ENCODE data around the gene PTPRJ. TPM values are rescaled to one million over a fixed set of nuclear protein-coding genes. Genes with fewer than 3 reads are reported as not detected.

The PTPRJ gene
- total and polyA plus RNA-seq, 2 donors (not counting 1 experiment from before 2014, with no cell fraction given): 5.3 to 5.8 TPM

- Histone ChIP-seq H3K4me3 (replicated peaks in 1 of 4; ENCODE audit: control extremely low read depth in 1 of 4, insufficient read depth in 1 of 4, low read depth in 3 of 4, low read length in 4 of 4) (no peak overlapping the region), H3K4me2 (ENCODE audit: extremely low read depth, insufficient read depth, low read length) (no peak overlapping the region), H3K79me2 (ENCODE audit: control insufficient read depth, insufficient read depth, low read length) (peaks cover 10% of the 10 kb centered on the region), H3K9ac (ENCODE audit: insufficient read depth, low read length) (no peak overlapping the region), H4K20me1 (ENCODE audit: control insufficient read depth, extremely low read depth, insufficient read depth, low read length) (no peaks in the 10 kb centered on the region), H3K36me3 (ENCODE audit: control insufficient read depth, insufficient read depth, low read length) (no peaks in the 10 kb centered on the region), H2AFZ (ENCODE audit: low read length) (no peak overlapping the region), H3K27me3 (ENCODE audit: control insufficient read depth, insufficient read depth, low read length) (no peaks in the 10 kb centered on the region), H3K27ac (ENCODE audit: insufficient read depth, low read length) (no peak overlapping the region), H3K4me1 (ENCODE audit: control insufficient read depth, extremely low read depth, insufficient read depth, low read length) (peaks cover 11% of the 10 kb centered on the region), H3K9me3 (ENCODE audit: control insufficient read depth, insufficient read depth, low read depth, low read length) (no peaks in the 10 kb centered on the region)
- no peak for TF ChIP-seq EZH2 (IDR thresholded peaks at IDR 0.05; ENCODE audit: low read length, missing control alignments)
- TF ChIP-seq CTCF (conservative IDR thresholded peaks at IDR 0.05 in 1 of 2, IDR thresholded peaks at IDR 0.05 in 1 of 2; ENCODE audit: low read depth in 1 of 2, low read length in 2 of 2): no peak
- DNase-seq (ENCODE audit: low read depth in 2 of 2): no peak
Measured at GRCh38 chr11:48002561-48002960, 22.2 kb downstream of the PTPRJ start.

GRCh38 chr11:48003926-48004325 is 23.6 kb downstream of the PTPRJ start:
- H3K4me1 ChIP-seq (ENCODE audit: control insufficient read depth, extremely low read depth, insufficient read depth, low read length): peaks cover 14% of the 10 kb centered on the region
- H3K79me2 ChIP-seq (ENCODE audit: control insufficient read depth, insufficient read depth, low read length): peaks cover 15% of the 10 kb centered on the region
- no peak overlapping the region for H3K4me3 ChIP-seq (replicated peaks in 1 of 4; ENCODE audit: control extremely low read depth in 1 of 4, insufficient read depth in 1 of 4, low read depth in 3 of 4, low read length in 4 of 4)
- H3K9ac ChIP-seq (ENCODE audit: insufficient read depth, low read length): no peak overlapping the region
- H3K27me3 ChIP-seq (ENCODE audit: control insufficient read depth, insufficient read depth, low read length): no peaks in the 10 kb centered on the region
- DNase-seq (ENCODE audit: low read depth in 2 of 2): no peak
- H4K20me1 ChIP-seq (ENCODE audit: control insufficient read depth, extremely low read depth, insufficient read depth, low read length): no peaks in the 10 kb centered on the region
- no peak overlapping the region for H2AFZ ChIP-seq (ENCODE audit: low read length)
- no peaks in the 10 kb centered on the region for H3K9me3 ChIP-seq (ENCODE audit: control insufficient read depth, insufficient read depth, low read depth, low read length)
- H3K27ac ChIP-seq (ENCODE audit: insufficient read depth, low read length): no peak overlapping the region
- TF ChIP-seq EZH2 (IDR thresholded peaks at IDR 0.05; ENCODE audit: low read length, missing control alignments) (no peak), CTCF (conservative IDR thresholded peaks at IDR 0.05 in 1 of 2, IDR thresholded peaks at IDR 0.05 in 1 of 2; ENCODE audit: low read depth in 1 of 2, low read length in 2 of 2) (no peak)
- H3K4me2 ChIP-seq (ENCODE audit: extremely low read depth, insufficient read depth, low read length): no peak overlapping the region
- no peaks in the 10 kb centered on the region for H3K36me3 ChIP-seq (ENCODE audit: control insufficient read depth, insufficient read depth, low read length)

GRCh38 chr11:48004456-48004855 is 24.1 kb downstream of the PTPRJ start:
- no peak overlapping the region for H2AFZ ChIP-seq (ENCODE audit: low read length)
- no peak overlapping the region for H3K4me2 ChIP-seq (ENCODE audit: extremely low read depth, insufficient read depth, low read length)
- peaks cover 16% of the 10 kb centered on the region for H3K79me2 ChIP-seq (ENCODE audit: control insufficient read depth, insufficient read depth, low read length)
- no peaks in the 10 kb centered on the region for H4K20me1 ChIP-seq (ENCODE audit: control insufficient read depth, extremely low read depth, insufficient read depth, low read length)
- DNase-seq (ENCODE audit: low read depth in 2 of 2): no peak
- peaks cover 14% of the 10 kb centered on the region for H3K4me1 ChIP-seq (ENCODE audit: control insufficient read depth, extremely low read depth, insufficient read depth, low read length)
- TF ChIP-seq EZH2 (IDR thresholded peaks at IDR 0.05; ENCODE audit: low read length, missing control alignments): no peak
- TF ChIP-seq CTCF (conservative IDR thresholded peaks at IDR 0.05 in 1 of 2, IDR thresholded peaks at IDR 0.05 in 1 of 2; ENCODE audit: low read depth in 1 of 2, low read length in 2 of 2): no peak
- H3K27me3 ChIP-seq (ENCODE audit: control insufficient read depth, insufficient read depth, low read length): no peaks in the 10 kb centered on the region
- H3K36me3 ChIP-seq (ENCODE audit: control insufficient read depth, insufficient read depth, low read length): no peaks in the 10 kb centered on the region
- no peak overlapping the region for H3K4me3 ChIP-seq (replicated peaks in 1 of 4; ENCODE audit: control extremely low read depth in 1 of 4, insufficient read depth in 1 of 4, low read depth in 3 of 4, low read length in 4 of 4)
- H3K9ac ChIP-seq (ENCODE audit: insufficient read depth, low read length): no peak overlapping the region
- no peak overlapping the region for H3K27ac ChIP-seq (ENCODE audit: insufficient read depth, low read length)
- H3K9me3 ChIP-seq (ENCODE audit: control insufficient read depth, insufficient read depth, low read depth, low read length): no peaks in the 10 kb centered on the region
